GM18517 (cell line): ENCODE results near the gene RPRML.
"Not testable (repeated sequence)": the region's sequence is repeated elsewhere in the genome, so short reads cannot be mapped to it uniquely, and the experiment has no call there.

ENCODE experiments used
- ATAC-seq: cut with Tn5 transposase; IDR thresholded peaks from one replicate; pipeline ENCODE4 v1.9.1; 2021; ENCODE audit warnings: mild to moderate bottlenecking, moderate library complexity; ENCODE audit not compliant: unreplicated experiment

Gene RPRML

DNA sequence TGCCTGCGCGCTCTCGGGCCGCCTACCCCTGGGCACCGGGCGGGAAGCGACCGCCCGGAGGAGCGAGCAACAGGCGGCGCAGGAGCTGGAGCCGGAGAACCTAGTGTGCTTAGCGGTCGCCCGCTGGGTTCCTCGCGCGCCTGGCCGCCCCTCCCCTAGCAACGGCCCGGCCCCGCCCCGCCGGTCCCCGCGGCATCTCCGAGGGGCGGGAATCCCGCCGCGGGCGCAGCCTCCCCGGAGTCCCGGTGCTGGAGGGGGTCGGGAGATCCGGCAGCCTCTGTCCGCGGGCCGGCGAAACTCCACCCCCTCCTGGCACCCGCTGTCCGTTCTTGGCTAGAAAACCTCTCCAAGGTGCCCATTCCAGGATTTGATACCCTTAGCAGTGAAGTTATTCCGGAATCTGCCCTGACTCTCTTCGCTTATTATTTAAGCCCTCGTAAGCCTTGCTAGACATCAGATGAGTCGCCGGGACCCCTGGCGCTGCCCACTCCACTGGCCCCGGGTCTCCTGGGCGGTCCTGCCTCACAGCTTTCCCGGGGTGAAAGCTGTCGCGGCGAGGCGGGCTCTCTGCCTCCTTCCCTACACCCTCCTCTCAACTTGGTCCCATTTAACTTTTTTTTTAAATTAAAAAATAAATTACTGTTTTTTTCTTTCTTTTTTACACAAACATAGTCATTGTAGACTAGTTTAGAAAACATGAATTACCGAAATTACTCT lies at the start of gene RPRML:
TSS of gene RPRML (minus strand) at position 107 of the 717 bp plus-strand sequence. CDS start 246 bp downstream, outside the sequence.
- no peak for ATAC-seq

DNA sequence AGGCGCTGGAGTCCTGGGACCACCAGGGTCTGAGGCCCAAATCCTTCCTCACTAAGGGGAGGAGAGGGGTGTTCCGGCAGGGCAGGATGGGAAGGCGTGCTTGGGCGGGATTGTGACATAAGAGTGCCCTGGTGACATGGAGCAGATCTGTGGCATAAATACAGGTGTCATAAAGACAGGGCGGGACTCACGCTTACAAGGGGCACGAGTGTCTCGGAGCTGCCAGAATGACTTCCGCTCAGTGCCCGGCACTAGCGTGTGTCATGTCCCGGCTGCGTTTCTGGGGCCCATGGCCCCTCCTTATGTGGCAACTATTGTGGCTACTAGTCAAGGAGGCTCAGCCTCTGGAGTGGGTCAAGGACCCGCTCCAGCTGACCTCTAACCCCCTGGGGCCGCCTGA lies 37.9 kb upstream of the RPRML start:
- not testable (repeated sequence) for ATAC-seq

DNA sequence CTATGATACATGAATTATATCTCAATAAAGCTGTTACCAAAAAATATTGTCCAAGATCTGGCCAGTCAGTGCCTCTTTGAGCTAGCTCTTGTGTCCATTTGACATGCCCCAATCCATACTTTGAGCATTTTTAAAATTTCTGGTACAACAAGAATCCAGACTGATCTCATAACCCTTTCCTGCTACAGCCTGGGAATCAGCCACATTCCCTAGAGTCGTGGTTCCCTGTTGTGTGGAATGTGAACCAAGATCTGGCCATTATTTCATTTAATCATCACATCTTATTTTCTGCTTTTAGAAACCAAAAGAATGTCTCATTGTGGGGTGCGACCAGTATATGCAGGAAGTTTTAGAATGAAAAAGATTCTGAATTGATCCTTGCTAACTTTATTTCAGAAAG lies 34.3 kb upstream of the RPRML start:
- no peak for ATAC-seq

DNA sequence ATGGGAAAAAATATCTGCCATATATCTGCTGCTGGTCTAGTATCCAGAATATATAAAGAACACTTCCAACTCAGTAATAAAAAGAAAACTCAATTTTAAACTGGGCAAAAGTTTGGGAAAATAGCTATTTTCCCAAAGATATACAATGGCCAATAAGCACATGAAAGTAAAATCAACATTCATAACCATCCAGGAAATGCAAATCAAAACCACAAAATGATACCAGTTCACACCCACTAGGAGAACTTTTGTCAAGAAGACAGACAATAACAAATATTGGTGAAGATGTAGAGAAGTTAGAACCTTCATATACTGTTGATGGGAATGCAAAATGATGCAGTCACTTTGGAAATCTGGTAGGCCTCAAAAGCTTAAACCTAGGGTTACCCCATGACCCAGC lies 33.4 kb upstream of the RPRML start:
- ATAC-seq = no peak

DNA sequence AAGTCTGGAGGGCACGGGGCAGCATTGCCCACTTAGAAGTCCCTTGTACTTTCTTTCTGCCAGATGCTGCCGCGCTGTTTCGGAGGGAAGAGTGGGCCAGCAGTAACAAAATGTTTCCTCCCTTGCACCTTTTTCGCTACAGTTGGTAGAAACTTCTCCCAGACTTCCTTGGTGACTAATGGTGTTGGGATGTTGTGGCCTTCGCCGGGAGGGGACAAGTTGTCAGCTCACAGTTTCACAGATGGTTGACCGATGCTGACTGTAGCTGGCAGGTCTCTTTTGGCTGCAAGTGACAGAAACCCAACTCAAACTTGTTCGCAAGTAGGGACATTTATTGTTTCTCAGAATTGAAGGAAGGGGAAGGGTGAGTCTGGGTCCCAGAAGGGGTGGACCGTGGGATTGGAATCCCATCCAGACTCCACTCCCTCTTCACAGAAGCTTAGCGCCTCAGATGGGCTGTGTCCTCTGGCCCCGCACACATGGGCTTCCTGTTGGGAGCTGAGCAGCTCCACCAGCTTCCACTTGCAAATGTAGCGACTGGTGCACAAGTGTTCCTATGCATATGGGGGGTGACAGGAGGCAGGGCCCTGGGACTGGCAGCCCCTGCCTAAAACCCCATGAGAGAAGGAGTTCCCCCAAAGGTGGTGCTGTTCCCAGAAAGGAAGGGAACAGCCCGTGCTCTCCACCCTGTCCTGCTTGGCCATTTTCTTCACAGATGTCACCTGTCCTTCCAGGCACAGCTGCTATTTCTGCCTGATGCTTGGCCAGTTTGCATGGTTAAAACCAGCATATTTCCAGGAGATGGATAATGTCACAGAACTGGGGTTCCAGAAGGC lies 30.9 kb upstream of the RPRML start:
- ATAC-seq = no peak

DNA sequence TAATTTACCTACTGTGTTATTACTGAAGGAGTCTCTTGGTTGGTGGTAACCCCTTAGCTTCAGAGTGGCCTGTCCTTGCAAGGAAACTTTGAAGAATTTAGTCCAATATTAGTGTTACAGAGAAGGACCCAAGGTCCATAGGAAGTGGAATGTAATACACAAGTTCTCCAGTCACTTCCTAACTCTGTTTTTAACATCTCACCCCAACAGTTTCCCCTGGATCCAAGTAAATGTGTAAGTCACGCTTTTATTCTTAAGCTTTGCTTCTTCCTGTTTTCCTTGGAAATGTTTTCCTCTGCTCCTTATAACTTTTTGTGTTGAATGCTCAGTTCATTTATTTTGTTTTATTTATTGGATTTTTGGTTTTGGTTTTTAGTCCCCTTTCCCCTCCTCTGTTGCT lies 25.9 kb upstream of the RPRML start:
- ATAC-seq = no peak

DNA sequence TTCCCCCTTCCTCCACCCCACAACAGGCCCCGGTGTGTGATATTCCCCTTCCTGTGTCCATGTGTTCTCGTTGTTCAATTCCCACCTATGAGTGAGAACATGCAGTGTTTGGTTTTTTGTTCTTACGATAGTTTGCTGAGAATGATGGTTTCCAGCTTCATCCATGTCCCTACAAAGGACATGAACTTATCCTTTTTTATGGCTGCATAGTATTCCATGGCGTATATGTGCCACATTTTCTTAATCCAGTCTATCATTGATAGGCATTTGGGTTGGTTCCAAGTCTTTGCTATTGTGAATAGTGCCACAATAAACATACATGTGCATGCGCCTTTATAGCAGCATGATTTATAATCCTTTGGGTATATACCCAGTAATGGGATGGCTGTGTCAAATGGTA lies 24.8 kb upstream of the RPRML start:
- not testable (repeated sequence) for ATAC-seq

DNA sequence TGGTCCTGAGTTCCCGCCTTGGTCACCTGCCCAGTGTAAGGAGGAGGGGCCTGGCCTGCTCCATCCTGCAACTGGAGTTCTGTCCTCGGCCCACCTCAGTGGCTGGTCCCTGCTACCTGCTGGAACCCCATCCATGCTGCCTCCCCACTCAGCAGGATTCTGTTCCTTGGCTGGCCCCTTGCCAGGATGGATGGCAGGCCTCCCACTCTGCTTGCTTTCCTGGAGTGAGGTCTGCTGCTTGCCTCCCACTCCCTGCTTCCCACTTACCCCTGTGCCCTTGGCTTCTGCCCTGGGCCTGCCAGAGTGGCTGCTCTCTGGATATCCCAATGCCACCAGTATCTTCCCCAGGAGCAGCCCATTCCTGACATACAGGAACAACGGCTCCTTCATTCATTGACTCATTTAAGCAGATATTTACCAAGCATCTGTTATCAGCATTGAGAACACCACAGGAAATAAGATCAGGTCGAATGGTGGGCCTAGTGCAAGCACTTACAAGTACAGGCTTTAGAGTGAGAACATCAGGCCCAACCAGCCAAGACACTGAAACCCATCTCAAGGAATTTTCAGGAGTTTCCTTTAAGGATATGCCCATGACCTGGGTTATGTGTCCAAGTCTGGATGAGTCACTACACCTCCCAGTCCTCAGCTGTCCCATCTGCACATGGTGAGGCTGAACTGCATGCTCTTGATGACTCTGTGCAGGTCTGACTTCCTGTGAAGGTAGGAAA lies 17.0 kb upstream of the RPRML start:
- no peak for ATAC-seq

DNA sequence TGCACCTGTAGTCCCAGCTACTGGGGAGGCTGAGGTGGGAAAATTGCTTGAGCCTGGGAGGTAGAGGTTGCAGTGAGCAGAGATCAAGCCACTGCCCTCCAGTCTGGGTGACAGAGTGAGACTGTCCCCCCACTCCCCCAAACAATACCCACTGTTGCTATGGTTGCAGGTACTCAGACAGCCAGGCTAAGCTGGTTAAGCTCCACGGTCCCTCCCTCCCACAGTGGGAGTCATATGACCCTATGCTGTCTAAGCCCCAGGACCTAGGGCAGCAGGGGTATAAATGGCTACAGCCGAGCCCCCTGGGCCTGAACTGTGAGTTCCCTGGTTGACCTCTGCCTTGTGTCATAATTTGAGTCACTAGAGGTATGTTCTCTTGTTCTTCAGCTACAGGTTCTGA lies 15.9 kb upstream of the RPRML start:
- ATAC-seq = no peak

DNA sequence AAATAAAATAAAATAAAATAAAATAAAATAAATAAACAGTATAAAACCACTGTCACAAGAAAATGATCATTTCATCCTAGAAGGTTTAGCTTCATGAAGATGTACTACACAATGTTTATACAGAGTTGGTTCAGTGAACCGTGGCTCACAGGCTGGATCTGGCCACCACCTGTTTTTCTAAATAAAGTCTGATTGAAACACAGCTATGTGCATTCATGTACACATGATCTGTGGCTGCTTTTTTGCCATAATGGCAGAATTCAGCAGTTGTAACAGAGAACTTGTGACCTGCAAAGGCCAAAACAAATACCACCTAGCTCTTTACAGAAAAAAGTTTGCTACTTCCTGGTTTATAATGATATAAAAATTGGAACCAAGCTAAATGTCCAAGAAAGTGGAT lies 12.6 kb upstream of the RPRML start:
- ATAC-seq = no peak

DNA sequence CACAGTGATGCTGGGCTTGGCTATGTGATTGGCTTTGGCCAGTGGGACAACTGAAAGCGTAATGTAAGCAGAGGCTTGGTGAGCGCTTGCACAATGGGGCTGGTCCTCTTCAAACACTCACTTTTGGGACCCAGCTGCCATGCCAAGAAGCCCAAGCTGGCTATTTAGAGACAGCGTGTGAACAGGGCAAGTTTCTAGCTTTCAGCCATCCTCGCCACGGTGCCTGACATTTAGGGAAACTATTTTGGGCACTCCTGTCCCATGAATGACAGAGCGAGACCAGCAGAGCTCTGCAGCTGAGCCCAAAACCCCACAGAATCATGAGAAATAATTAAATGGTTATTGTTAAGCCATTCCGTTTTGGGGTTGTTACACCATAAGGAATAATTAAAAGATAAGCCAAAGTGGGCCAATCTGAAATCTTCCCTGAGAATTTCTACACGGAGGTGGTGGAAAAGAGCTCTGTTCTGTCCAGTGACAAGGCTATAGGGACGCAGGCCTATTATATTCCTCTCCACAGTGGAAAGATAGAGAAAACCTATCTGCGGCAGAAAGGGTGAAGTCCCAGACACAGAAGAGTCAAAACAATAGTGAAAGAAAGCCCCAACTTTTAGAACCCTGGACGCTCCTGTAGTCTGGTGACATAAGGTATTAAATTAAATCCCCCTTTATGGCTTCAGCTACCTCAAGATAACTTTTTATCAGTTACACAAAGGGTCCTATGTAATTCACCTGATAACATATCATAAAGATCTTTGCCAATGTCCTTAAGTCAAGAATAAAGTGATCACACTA lies 10.8 kb upstream of the RPRML start:
- no peak for ATAC-seq

DNA sequence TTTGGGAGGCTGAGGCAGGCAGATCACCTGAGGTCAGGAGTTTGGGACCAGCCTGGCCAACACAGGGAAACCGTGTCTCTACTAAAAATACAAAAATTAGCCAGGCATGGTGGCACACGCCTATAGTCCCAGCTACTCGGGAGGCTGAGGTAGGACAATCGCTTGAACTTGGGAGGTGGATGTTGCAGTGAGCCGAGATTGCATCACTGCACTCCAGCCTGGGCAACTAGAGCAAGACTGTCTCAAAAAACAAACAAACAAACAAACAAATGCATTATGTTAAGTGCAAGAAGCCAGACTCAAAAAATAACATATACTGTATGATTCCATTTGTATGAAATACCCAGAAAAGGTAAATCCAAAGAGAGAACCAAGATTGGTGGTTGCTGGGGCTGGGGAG lies 8.9 kb upstream of the RPRML start:
- not testable (repeated sequence) for ATAC-seq

DNA sequence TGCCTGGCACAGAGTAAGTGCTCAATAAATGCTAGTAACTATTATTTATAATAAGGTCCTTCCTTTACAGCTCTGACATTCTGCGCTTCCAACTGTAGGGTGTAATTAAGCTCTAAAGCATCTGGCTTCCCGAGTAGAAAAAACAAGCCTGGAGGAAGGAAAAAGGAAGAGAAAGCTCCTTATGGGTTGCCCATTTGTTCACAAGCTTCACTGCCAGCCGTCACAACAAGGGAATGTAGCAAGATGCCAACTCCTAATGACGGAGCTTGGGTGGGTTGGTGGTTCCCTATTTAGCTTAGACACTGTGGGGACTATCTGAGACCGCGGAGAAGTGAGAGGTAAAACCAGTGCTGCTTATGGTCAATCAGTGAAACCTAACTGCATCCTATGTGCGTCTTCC lies 7.3 kb upstream of the RPRML start:
- no peak for ATAC-seq

DNA sequence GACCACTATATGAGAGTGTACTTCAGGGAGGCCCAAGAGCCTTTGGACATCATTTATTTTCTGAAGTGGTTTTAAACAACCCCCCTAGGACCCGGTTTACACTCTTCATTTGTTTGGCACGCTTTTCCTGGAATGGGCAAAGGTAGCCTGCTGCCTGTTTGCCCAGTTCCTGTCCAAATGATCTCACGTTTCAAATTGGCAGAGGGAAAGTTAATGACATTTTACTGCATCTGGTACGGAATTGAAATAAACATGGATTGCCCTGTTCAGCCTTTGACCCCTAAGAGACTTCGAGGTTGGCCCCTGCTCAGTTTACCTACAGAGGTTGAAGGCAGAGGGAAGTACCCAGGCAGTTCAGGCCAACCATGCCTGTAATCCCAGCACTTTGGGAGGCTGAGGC lies 5.8 kb upstream of the RPRML start:
- no peak for ATAC-seq

DNA sequence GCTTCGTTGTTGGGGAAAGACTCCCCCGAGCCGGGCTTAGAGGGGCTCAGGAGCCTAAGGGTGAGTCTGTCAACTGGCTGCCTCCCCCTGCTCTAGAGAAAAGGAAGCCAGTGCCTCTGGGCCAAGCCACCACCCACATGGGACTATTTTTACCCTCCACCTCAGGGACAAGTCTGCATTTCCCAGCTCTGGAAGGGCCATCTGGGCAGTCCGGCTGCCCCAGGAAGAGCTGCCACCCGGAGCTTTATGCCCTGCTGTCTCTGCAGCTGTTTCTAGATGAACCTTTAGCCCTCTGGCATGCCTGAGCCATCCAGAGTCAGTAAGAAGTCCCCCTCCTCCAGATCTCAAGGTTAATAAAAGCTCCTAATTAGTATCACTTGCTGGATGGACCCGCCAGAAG lies 5.3 kb upstream of the RPRML start:
- no peak for ATAC-seq

DNA sequence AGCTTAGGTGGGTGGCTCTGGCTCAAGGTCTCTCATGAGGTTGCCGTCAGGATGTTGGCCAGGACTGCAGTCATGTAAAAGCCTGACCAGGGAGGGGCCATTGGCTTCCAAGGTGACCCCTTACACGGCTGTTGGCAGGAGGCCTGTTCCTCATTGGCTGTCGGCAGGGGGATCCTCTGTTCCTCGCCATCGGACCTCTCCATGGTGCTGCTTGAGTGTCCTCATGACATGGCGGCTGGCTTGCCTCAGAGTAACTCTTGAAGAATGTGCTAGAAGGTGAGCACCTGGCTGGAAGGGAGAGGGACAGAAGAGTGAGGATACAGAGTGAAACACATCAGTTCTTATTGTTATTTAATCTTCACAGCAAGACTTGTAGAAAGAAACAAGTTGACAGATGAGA lies 4.7 kb upstream of the RPRML start:
- no peak for ATAC-seq

DNA sequence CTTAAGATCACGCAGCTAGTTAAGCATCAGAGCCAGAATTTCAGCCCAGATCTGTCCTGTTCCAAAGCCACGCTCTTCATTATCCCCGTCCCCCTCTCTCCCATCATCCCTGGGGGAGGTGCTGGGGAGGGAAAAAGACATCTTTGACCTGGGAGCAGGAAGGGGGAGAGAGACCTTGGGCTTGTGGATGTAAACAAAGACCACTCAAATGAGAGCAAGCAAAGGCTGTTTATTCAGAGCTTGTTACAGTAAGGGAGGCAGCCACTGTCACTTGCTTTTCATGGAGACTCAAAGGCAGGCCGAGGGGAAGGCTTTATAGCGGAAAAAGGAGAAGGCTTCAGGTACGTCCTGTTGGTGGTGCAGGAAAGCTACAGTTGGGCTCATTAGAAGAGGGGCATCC lies 3.5 kb upstream of the RPRML start:
- ATAC-seq = no peak

DNA sequence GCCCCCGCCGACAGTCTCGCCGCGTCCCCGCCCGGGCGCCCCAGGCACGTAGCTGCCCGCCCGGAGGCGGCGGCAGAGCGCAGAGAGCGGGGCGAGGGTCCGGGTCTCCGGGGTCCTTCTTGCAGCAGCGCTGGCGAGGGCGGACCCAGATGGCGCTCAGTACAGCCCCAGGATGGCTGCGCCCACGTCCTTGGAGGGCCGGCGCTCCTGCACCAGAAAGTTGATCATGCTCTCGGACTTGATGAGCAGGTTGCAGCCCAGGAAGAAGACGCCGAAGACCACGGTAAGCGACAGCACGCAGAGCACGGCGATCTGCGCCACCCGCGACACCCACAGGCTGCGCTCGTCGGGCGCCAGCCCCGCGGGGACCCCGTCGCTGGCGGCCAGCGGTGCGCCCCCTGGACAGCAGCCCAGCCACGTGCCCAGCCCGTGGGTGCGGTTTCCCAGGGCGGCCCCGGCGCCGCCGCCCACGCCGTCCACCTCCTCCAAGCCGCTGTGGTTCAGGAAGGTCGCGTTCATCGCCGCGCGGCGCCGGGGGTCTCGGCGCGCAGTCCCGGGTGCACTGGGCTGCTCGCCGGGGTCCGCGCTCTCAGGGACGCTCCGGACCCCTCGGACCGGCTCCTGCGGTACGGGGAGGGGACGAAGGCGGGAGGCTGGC lies 435 bp downstream of the RPRML start:
- no peak for ATAC-seq

DNA sequence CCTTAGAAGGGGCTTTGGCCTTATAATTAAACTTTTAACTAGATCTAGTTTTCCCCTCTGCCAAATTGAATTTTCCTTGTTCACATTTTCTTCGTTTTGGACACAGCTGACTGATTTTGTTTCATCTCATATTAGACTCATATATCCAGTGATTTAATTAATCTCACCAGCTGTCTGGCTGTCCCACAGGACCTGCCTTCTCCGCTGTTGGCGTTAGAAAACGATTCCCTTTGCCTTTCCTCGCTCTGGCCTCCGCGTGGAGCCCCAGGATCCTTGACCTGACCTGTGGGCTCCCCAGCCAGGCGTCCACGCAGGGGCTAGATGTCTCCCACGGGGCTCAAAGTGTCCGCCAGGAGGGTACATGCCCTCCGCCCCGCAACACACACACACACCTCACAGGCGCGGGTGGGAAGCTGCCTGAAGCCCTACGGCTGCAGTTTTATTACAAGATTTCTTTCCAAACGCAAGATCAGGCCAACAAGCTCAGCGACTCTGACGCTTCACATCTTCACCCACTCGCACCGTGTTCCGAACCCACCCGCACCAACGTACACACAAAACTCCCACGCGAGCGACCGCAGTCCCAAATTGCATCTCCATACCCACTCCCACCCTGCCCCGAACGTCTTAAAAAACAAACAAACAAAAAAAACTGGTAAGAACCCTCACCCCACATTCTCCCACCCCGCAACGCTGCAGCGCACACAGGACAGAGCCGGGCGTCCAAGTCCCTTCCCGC lies 1.1 kb downstream of the RPRML start:
- ATAC-seq = no peak

DNA sequence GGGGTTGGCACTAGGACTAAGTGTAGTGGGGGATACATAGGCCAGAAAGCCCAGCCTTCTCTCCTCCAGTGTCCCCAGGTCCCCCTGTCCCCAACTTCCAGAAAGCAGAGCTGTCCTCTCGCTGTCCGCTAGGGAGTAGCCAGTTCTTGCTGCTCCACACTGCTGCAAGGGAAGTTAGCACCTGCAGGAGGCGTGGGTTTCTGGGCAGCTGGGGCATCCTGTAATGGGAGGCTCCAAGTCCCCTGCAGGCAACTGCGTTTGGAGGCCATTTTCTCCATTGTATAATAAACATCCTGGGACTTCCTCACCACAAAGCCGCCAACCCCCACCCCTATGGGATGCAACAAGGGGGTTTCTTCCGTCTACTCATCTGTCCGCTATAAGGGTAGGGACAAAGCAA lies 1.7 kb downstream of the RPRML start:
- ATAC-seq = no peak
